ENCODE data around the gene PSMG3. TPM values are rescaled to one million over a fixed set of nuclear protein-coding genes. Genes with fewer than 3 reads are reported as not detected.

The PSMG3 gene
- polyA plus RNA-seq, 1 donor (not counting 4 experiments of a cell fraction or from before 2014, with no cell fraction given) = 49.6 TPM

GRCh38 chr7:1554333-1555045, 15.3 kb downstream of the PSMG3 start:
- no peaks in the 10 kb centered on the region for H3K79me2 ChIP-seq (ENCODE audit: control insufficient read depth, insufficient read depth, low read length)
- TF ChIP-seq EZH2 (IDR thresholded peaks at IDR 0.05; ENCODE audit: low read length) = no peak
- no peak for TF ChIP-seq CTCF (optimal IDR thresholded peaks at IDR 0.05 in 1 of 3, IDR thresholded peaks at IDR 0.05 in 1 of 3, conservative IDR thresholded peaks at IDR 0.05 in 1 of 3; ENCODE audit: extremely low read depth in 1 of 3, insufficient read depth in 2 of 3, low read length in 3 of 3)
- H3K9me3 ChIP-seq (ENCODE audit: control insufficient read depth, low read depth, low read length) = no peaks in the 10 kb centered on the region
- H3K9ac ChIP-seq (ENCODE audit: control insufficient read depth, extremely low read depth, insufficient read depth, low read length) = no peak overlapping the region
- DNase-seq (ENCODE audit: low read depth, low spot score) (no peak), FAIRE-seq (no peak)
- no peak overlapping the region for H3K27ac ChIP-seq (ENCODE audit: control insufficient read depth, insufficient read depth, low read length)
- no peaks in the 10 kb centered on the region for H3K9me1 ChIP-seq (ENCODE audit: control insufficient read depth, extremely low read depth, insufficient read depth, low read length)
- peaks cover 26% of the 10 kb centered on the region for H3K4me1 ChIP-seq (ENCODE audit: control insufficient read depth, extremely low read depth, insufficient read depth, low read length)
- H3K4me2 ChIP-seq (ENCODE audit: control insufficient read depth, extremely low read depth, insufficient read depth, low read depth, low read length) = no peak overlapping the region
- H4K20me1 ChIP-seq (ENCODE audit: control insufficient read depth, extremely low read depth, insufficient read depth, low read length) = no peaks in the 10 kb centered on the region
- H3K27me3 ChIP-seq (ENCODE audit: control insufficient read depth, extremely low read depth, insufficient read depth, low read length) = no peaks in the 10 kb centered on the region
- H3K36me3 ChIP-seq (ENCODE audit: control insufficient read depth in 2 of 2, extremely low read depth in 1 of 2, insufficient read depth in 2 of 2, low read length in 2 of 2) = no peaks in the 10 kb centered on the region
- no peak overlapping the region for H3K4me3 ChIP-seq (ENCODE audit: control insufficient read depth in 2 of 3, extremely low read depth in 1 of 3, insufficient read depth in 2 of 3, low read depth in 1 of 3, low read length in 3 of 3)
- dilution Hi-C loops (cut with MboI; ENCODE audit: extremely low pct_ligation_motif_present, low sequenced_read_pairs) = no loop called here
- H2AFZ ChIP-seq (ENCODE audit: control insufficient read depth, low read length) = no peak overlapping the region

GRCh38 chr7:1553512-1554210, 16.2 kb downstream of the PSMG3 start:
- TF ChIP-seq EZH2 (IDR thresholded peaks at IDR 0.05; ENCODE audit: low read length) = no peak
- TF ChIP-seq CTCF (optimal IDR thresholded peaks at IDR 0.05 in 1 of 3, IDR thresholded peaks at IDR 0.05 in 1 of 3, conservative IDR thresholded peaks at IDR 0.05 in 1 of 3; ENCODE audit: extremely low read depth in 1 of 3, insufficient read depth in 2 of 3, low read length in 3 of 3) = no peak
- no peaks in the 10 kb centered on the region for H3K36me3 ChIP-seq (ENCODE audit: control insufficient read depth in 2 of 2, extremely low read depth in 1 of 2, insufficient read depth in 2 of 2, low read length in 2 of 2)
- dilution Hi-C loops (cut with MboI; ENCODE audit: extremely low pct_ligation_motif_present, low sequenced_read_pairs) = no loop called here
- DNase-seq (ENCODE audit: low read depth, low spot score) (no peak), FAIRE-seq (no peak)
- H4K20me1 ChIP-seq (ENCODE audit: control insufficient read depth, extremely low read depth, insufficient read depth, low read length) = no peaks in the 10 kb centered on the region
- no peak overlapping the region for H3K9ac ChIP-seq (ENCODE audit: control insufficient read depth, extremely low read depth, insufficient read depth, low read length)
- no peak overlapping the region for H2AFZ ChIP-seq (ENCODE audit: control insufficient read depth, low read length)
- H3K9me1 ChIP-seq (ENCODE audit: control insufficient read depth, extremely low read depth, insufficient read depth, low read length) = no peaks in the 10 kb centered on the region
- no peak overlapping the region for H3K4me2 ChIP-seq (ENCODE audit: control insufficient read depth, extremely low read depth, insufficient read depth, low read depth, low read length)
- peaks cover 18% of the 10 kb centered on the region for H3K4me1 ChIP-seq (ENCODE audit: control insufficient read depth, extremely low read depth, insufficient read depth, low read length)
- H3K27me3 ChIP-seq (ENCODE audit: control insufficient read depth, extremely low read depth, insufficient read depth, low read length) = no peaks in the 10 kb centered on the region
- H3K4me3 ChIP-seq (ENCODE audit: control insufficient read depth in 2 of 3, extremely low read depth in 1 of 3, insufficient read depth in 2 of 3, low read depth in 1 of 3, low read length in 3 of 3) = no peak overlapping the region
- no peaks in the 10 kb centered on the region for H3K79me2 ChIP-seq (ENCODE audit: control insufficient read depth, insufficient read depth, low read length)
- H3K9me3 ChIP-seq (ENCODE audit: control insufficient read depth, low read depth, low read length) = no peaks in the 10 kb centered on the region
- no peak overlapping the region for H3K27ac ChIP-seq (ENCODE audit: control insufficient read depth, insufficient read depth, low read length)
